Measurements from ENCODE around the gene DAD1.

GRCh38 chr14:22630066-22630465 is 41.0 kb upstream of the DAD1 start:
- TF ChIP-seq CTCF (optimal IDR thresholded peaks at IDR 0.05 in 1 of 3, IDR thresholded peaks at IDR 0.05 in 1 of 3, conservative IDR thresholded peaks at IDR 0.05 in 1 of 3; ENCODE audit: extremely low read depth in 1 of 3, insufficient read depth in 2 of 3, low read length in 3 of 3) = no peak
- no peak for TF ChIP-seq EZH2 (IDR thresholded peaks at IDR 0.05; ENCODE audit: low read length)

All from keratinocyte (primary cell).